ENCODE data around the gene ERC2. TPM values are rescaled to one million over a fixed set of nuclear protein-coding genes. Genes with fewer than 3 reads are reported as not detected.

The ERC2 gene
- total and polyA plus RNA-seq, 7 donors = 0.52 to 5.7 (median 1.2) TPM; not detected in 2

DNA sequence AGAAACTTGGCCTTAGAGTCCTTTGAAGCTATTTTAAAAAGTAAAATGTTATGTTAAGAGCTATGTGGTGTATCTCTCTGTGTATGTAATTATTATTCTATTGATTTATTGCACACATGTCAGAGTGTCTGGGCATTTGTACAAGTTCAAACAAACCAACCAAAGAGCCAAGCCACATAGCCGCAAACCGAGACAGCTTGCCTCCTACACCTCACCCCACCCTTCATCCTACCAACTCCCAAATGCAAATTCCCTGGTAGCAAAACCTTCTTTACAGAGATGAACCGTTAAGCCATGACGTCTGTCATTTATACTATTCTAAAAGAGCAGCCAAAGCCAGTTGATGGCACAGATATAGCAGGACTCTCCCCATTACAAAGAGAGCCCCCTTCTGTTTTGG, 332.3 kb downstream of the ERC2 start:
- 45 to 88% methylated on average over 4 of the region's 4 CpGs for WGBS, 2 donors
- no peaks in the 10 kb centered on the region for H3K27me3 ChIP-seq
- H3K36me3 ChIP-seq = no peaks in the 10 kb centered on the region
- DNase-seq = no peak
- H3K9me3 ChIP-seq = no peaks in the 10 kb centered on the region
- H3K27ac ChIP-seq = no peak overlapping the region
- intact Hi-C loops (cut with DNase I) = no loop called here
- H3K4me1 ChIP-seq = peaks cover 0 to 9% (median 0%) of the 10 kb centered on the region in 4 donors
- H3K4me3 ChIP-seq = no peak overlapping the region
- no peak for TF ChIP-seq POLR2A (IDR thresholded peaks at IDR 0.05)
- no peak for TF ChIP-seq POLR2AphosphoS5 (IDR thresholded peaks at IDR 0.05)
- TF ChIP-seq, protein P1, sequence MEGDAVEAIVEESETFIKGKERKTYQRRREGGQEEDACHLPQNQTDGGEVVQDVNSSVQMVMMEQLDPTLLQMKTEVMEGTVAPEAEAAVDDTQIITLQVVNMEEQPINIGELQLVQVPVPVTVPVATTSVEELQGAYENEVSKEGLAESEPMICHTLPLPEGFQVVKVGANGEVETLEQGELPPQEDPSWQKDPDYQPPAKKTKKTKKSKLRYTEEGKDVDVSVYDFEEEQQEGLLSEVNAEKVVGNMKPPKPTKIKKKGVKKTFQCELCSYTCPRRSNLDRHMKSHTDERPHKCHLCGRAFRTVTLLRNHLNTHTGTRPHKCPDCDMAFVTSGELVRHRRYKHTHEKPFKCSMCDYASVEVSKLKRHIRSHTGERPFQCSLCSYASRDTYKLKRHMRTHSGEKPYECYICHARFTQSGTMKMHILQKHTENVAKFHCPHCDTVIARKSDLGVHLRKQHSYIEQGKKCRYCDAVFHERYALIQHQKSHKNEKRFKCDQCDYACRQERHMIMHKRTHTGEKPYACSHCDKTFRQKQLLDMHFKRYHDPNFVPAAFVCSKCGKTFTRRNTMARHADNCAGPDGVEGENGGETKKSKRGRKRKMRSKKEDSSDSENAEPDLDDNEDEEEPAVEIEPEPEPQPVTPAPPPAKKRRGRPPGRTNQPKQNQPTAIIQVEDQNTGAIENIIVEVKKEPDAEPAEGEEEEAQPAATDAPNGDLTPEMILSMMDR (IDR thresholded peaks at IDR 0.05) = no peak
- no peak for TF ChIP-seq EP300 (IDR thresholded peaks at IDR 0.05)

DNA sequence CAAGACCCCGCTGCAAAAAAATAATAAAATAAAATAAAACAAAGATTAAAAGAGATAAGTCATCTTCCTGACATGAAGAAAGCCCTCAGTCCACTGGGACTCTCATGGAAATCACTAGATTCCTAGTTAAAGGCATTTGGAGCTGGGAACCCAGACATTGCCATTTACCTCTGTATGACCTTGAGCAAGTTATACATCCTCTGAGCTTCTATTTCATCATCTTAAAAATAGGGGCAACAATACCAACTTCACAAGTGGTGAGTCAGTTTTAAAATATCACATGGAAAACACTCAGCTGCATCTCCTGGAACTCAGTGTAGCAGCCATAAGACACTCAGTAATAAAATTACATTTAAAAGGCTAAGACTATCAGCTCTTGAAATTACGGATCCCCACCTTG, 334.8 kb downstream of the ERC2 start:
- WGBS, 2 donors = 89 to 90% methylated on average over 2 of the region's 2 CpGs

DNA sequence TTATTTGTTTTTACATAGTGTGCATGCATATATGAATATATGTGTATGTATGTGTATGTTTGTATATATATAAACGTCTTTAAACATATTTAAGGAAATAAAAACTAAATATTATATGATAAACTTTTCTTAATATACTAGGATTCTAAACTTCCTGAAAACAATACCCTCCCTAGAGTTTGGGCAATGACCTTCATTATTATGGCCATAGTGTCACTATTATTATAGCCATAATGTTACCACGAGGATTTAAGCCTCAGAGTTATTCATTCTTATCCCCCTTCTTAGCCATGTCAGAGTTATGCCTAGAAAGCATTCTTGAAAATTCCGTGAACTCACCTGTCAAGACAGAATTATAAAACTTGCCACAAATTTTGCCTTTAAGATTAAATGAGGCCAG, 335.5 kb downstream of the ERC2 start:
- DNase-seq = no peak
- no peaks in the 10 kb centered on the region for H3K9me3 ChIP-seq
- intact Hi-C loops (cut with DNase I) = no loop called here
- no peak overlapping the region for H3K4me3 ChIP-seq
- WGBS, 2 donors = 66 to 78% methylated on average over 3 of the region's 3 CpGs
- H3K4me1 ChIP-seq = peaks cover 0 to 9% (median 0%) of the 10 kb centered on the region in 4 donors
- no peaks in the 10 kb centered on the region for H3K36me3 ChIP-seq
- H3K27ac ChIP-seq = no peak overlapping the region
- no peaks in the 10 kb centered on the region for H3K27me3 ChIP-seq
- TF ChIP-seq, protein P1 (IDR thresholded peaks at IDR 0.05) = no peak
- no peak for TF ChIP-seq POLR2A (IDR thresholded peaks at IDR 0.05)
- no peak for TF ChIP-seq POLR2AphosphoS5 (IDR thresholded peaks at IDR 0.05)
- no peak for TF ChIP-seq EP300 (IDR thresholded peaks at IDR 0.05)

More for the DNA sequence above, 334.8 kb downstream of the ERC2 start:
- TF ChIP-seq EP300 (IDR thresholded peaks at IDR 0.05) = no peak
- no peak for TF ChIP-seq POLR2AphosphoS5 (IDR thresholded peaks at IDR 0.05)
- TF ChIP-seq, protein P1 (IDR thresholded peaks at IDR 0.05) = no peak
- no peak for TF ChIP-seq POLR2A (IDR thresholded peaks at IDR 0.05)
- H3K27me3 ChIP-seq = no peaks in the 10 kb centered on the region
- peaks cover 0 to 9% (median 0%) of the 10 kb centered on the region in 4 donors for H3K4me1 ChIP-seq
- H3K36me3 ChIP-seq = no peaks in the 10 kb centered on the region
- DNase-seq = no peak
- H3K27ac ChIP-seq = no peak overlapping the region
- no peak overlapping the region for H3K4me3 ChIP-seq
- intact Hi-C loops (cut with DNase I) = no loop called here
- no peaks in the 10 kb centered on the region for H3K9me3 ChIP-seq

DNA sequence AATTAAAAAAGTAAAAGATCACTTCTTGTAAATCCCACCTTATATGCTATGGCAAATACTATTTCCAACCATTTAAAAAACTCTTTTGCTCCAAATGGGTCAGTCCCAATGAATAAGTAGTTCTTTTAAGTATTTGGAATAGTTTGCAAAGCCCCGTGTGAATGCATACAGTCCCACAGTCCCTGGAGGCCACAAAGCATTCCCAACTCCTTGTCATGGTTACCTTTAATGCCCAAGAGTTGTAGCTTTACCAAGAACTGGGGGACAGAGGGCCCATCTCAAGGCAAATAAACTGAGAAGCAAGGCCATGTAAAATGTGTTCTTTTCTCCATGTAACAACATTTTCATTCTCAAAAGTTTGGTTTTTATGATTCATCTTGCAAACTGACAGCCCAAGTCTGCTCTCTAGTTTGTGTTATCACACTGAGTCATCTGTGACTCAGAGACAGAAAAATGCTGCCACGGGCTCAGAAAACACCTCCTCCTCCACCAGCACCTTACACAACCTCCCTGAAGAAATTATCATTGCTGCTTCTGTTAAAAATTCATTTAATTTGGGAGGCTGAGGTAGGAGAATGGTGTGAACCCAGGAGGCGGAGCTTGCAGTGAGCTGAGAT, 336.2 kb downstream of the ERC2 start:
- Histone ChIP-seq H3K27ac (peak overlapping the region in 1 of 4 donors; percentile 55), H3K36me3 (no peaks in the 10 kb centered on the region), H3K4me1 (peaks cover 0 to 9% (median 0%) of the 10 kb centered on the region in 4 donors), H3K4me3 (no peak overlapping the region), H3K27me3 (no peaks in the 10 kb centered on the region), H3K9me3 (no peaks in the 10 kb centered on the region)
- intact Hi-C loops (cut with DNase I) = no loop called here
- DNase-seq = peak; percentile 69
- WGBS, 2 donors = 45 to 63% methylated on average over 3 of the region's 3 CpGs
- TF ChIP-seq POLR2AphosphoS5 (IDR thresholded peaks at IDR 0.05) = peak in 1 of 4 donors; percentile 11
- TF ChIP-seq, protein P1 (IDR thresholded peaks at IDR 0.05) = no peak
- no peak for TF ChIP-seq POLR2A (IDR thresholded peaks at IDR 0.05)

DNA sequence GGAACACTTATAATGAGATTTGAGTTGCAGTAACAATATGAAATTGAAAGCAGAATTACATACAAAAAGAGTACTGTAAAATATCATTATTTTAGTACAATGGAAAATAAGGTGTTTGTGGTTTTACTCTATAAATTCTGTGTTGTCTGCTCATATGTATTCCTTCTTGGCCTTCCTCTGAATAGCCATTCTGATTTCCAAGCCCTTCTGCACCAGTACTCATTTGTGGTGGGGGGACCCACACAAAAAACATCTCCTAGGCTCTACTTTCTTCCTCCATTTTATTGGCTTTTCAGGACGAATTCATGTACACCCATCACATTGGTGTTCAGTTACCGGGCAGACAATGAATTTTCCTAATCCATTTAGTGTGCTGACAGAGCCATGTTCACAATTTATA, 338.2 kb downstream of the ERC2 start:
- Histone ChIP-seq H3K27me3 (no peaks in the 10 kb centered on the region), H3K36me3 (no peaks in the 10 kb centered on the region), H3K9me3 (no peaks in the 10 kb centered on the region), H3K27ac (no peak overlapping the region), H3K4me3 (no peak overlapping the region), H3K4me1 (peaks cover 0 to 9% (median 0%) of the 10 kb centered on the region in 4 donors)
- WGBS, 2 donors = 75 to 83% methylated on average over 2 of the region's 2 CpGs
- no peak for DNase-seq
- intact Hi-C loops (cut with DNase I) = no loop called here
- TF ChIP-seq POLR2AphosphoS5 (IDR thresholded peaks at IDR 0.05) (no peak), EP300 (IDR thresholded peaks at IDR 0.05) (no peak), POLR2A (IDR thresholded peaks at IDR 0.05) (no peak)
- TF ChIP-seq, protein P1 (IDR thresholded peaks at IDR 0.05) = no peak
